Spleen (tissue), 7 donors: Measurements from ENCODE around the gene GPR156.

Source experiments
- POLR2A ChIP-seq, 3 donors: fragments of 450-650 bp; IDR thresholded peaks; one replicate each; pipeline ENCODE4 v1.5.1; 2017; ENCODE audit warnings: antibody characterized with exemption in 3 of 3, mild to moderate bottlenecking in 1 of 3
- POLR2AphosphoS5 ChIP-seq, 3 donors: sonication (generic); formaldehyde crosslinking; IDR thresholded peaks; one replicate each; pipeline ENCODE4 v1.5.1; 2017; ENCODE audit warnings: antibody characterized with exemption in 3 of 3
- TF ChIP-seq, protein P1 (sequence below), 11 experiments: fragments of 200-600 bp in 7 of 11; fragments of 450-650 bp in 4 of 11; sonication (generic) in 4 of 11; IDR thresholded peaks in 8 of 11; conservative IDR thresholded peaks in 3 of 11; 1 replicate in 7 of 11; 2 replicates in 4 of 11; pipeline versions ENCODE4 v1.4.0 to v1.8.0; 2016 to 2021; ENCODE audit warnings: antibody characterized with exemption in 11 of 11, inconsistent platforms in 4 of 11, mild to moderate bottlenecking in 1 of 11
- donor health status: DM: no; HTN: no; CAD: no; lungs with moderate emphysema.
- donor health status: DM: no; HTN: no; CAD: no.
- donor health status: DM: no; HTN: no; CAD: no.

DNA sequence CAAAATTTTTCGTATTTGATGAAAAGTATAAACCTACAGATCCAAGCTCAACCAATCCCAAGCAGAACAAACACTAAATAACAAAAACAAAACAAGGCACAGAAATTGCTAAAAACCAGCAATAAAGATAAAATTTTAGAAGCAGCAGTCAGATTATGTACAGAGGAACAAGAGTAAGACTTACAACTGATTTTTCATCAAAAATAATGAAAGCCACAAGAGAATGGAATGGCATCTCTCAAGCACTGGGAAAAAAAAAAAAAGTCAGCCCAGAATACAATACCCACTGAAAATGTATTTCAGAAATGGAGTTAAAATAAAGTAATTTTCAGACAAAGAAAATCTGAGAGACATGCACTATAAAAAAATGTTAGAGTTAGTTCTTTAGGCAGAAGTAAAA lies 27.0 kb downstream of the GPR156 start:
- TF ChIP-seq, protein P1, sequence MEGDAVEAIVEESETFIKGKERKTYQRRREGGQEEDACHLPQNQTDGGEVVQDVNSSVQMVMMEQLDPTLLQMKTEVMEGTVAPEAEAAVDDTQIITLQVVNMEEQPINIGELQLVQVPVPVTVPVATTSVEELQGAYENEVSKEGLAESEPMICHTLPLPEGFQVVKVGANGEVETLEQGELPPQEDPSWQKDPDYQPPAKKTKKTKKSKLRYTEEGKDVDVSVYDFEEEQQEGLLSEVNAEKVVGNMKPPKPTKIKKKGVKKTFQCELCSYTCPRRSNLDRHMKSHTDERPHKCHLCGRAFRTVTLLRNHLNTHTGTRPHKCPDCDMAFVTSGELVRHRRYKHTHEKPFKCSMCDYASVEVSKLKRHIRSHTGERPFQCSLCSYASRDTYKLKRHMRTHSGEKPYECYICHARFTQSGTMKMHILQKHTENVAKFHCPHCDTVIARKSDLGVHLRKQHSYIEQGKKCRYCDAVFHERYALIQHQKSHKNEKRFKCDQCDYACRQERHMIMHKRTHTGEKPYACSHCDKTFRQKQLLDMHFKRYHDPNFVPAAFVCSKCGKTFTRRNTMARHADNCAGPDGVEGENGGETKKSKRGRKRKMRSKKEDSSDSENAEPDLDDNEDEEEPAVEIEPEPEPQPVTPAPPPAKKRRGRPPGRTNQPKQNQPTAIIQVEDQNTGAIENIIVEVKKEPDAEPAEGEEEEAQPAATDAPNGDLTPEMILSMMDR (IDR thresholded peaks at IDR 0.05 in 8 of 11, conservative IDR thresholded peaks at IDR 0.05 in 3 of 11), result no peak
- no peak for TF ChIP-seq POLR2A (IDR thresholded peaks at IDR 0.05)
- TF ChIP-seq POLR2AphosphoS5 (IDR thresholded peaks at IDR 0.05), result no peak
